DOHH2 (cell line): ENCODE data around the gene MAJIN.

ENCODE experiments used
- CTCF ChIP-seq: fragments of 200-600 bp; sonication (generic); IDR thresholded peaks from one replicate; pipeline ENCODE4 v1.5.1; 2014; ENCODE audit warnings: antibody characterized with exemption, mild to moderate bottlenecking, low read depth, low read length; ENCODE audit not compliant: poor library complexity, severe bottlenecking
- EZH2phosphoT487 ChIP-seq: fragments of 200-600 bp; sonication (generic); IDR thresholded peaks from 2 replicates; pipeline ENCODE4 v1.6.1; 2017; ENCODE audit warnings: borderline replicate concordance, mild to moderate bottlenecking, antibody characterized with exemption, low read length, moderate library complexity, mixed read lengths

- TF ChIP-seq CTCF = no peak
- no peak for TF ChIP-seq EZH2phosphoT487
These were observed 27.0 kb upstream of the MAJIN start for GRCh38 chr11:64998690-64999431.
